GM12878 (cell line): ENCODE data around the gene CACNA2D1. TPM values are rescaled to one million over a fixed set of nuclear protein-coding genes. Genes with fewer than 3 reads are reported as not detected.

Experiments
- ATAC-seq: fragments of 200-7000 bp; cut with Tn5 transposase; 3 replicates; pipeline ENCODE4 v1.9.1; 2020; ENCODE audit warnings: mild to moderate bottlenecking, moderate library complexity
- BruUV-seq: library from RNA; stranded (reverse); fragments of 400-500 nt; replicated peaks from 2 replicates; lab custom pipeline; 2021; lab: Mats Ljungman, UMichigan
- CTCF ChIA-PET: fragments of 300-600 bp; sonication (Branson Sonifier 250); formaldehyde crosslinking; extraction: SDS; loops from one replicate; lab custom pipeline; 2021; ENCODE audit warnings: inconsistent platforms; lab: Yijun Ruan, JAX
- POLR2A ChIA-PET: fragments of 350-600 bp; formaldehyde crosslinking; extraction: SDS; loops from one replicate; lab custom pipeline; 2021; ENCODE audit warnings: inconsistent platforms; lab: Charles Lee
- RAD21 ChIA-PET: fragments of 300-600 bp; sonication (Branson Sonifier 250); formaldehyde crosslinking; loops from one replicate; lab custom pipeline; 2023; ENCODE audit warnings: antibody characterized with exemption; ENCODE audit not compliant: unreplicated experiment; lab: Charles Lee
- SMC1A ChIA-PET: fragments of 300-600 bp; sonication (Branson Sonifier 250); formaldehyde crosslinking; loops from one replicate; lab custom pipeline; 2023; ENCODE audit not compliant: unreplicated experiment, uncharacterized antibody; lab: Charles Lee
- DNase-seq: peaks from one replicate; pipeline ENCODE4 v3.0.0-alpha.2; 2011; ENCODE audit warnings: low read depth, low spot score
- FAIRE-seq: peaks from 3 replicates; lab custom pipeline; 2011; peaks lifted over from hg19 to GRCh38; lab: Jason Lieb, UNC
- H2AFZ ChIP-seq: 2 replicates; pipeline ENCODE4 v1.6.0; 2011; ENCODE audit warnings: low read depth, low read length, control low read depth; ENCODE audit not compliant: control insufficient read depth
- H3K27ac ChIP-seq: 2 replicates; pipeline ENCODE4 v1.5.1; 2011; ENCODE audit warnings: control low read depth; ENCODE audit not compliant: control insufficient read depth, insufficient read depth
- H3K27me3 ChIP-seq, 2 experiments: replicated peaks in 1 of 2; 2 replicates each; pipeline versions ENCODE4 v1.6.0 to v1.6.1; 2011; ENCODE audit warnings: low read length in 1 of 2; ENCODE audit not compliant: control insufficient read depth in 2 of 2, insufficient read depth in 2 of 2
- H3K36me3 ChIP-seq, 2 experiments: 2 replicates each; pipeline ENCODE4 v1.5.1; 2011; ENCODE audit warnings: low read length in 1 of 2; ENCODE audit not compliant: control insufficient read depth in 2 of 2, insufficient read depth in 2 of 2
- H3K4me1 ChIP-seq: 2 replicates; pipeline ENCODE4 v1.6.1; 2011; ENCODE audit warnings: mild to moderate bottlenecking, low read length, moderate library complexity, mixed read lengths; ENCODE audit not compliant: control insufficient read depth, insufficient read depth
- H3K4me2 ChIP-seq: 2 replicates; pipeline ENCODE4 v1.6.0; 2011; ENCODE audit warnings: control low read depth; ENCODE audit not compliant: control insufficient read depth, insufficient read depth
- H3K4me3 ChIP-seq: fragments of 200-600 bp; sonication (generic); 2 replicates; pipeline ENCODE4 v1.5.1; 2016
- H3K79me2 ChIP-seq: 2 replicates; pipeline ENCODE4 v1.6.0; 2011; ENCODE audit warnings: low read length; ENCODE audit not compliant: control insufficient read depth, insufficient read depth
- H3K9ac ChIP-seq: 2 replicates; pipeline ENCODE4 v1.8.0; 2011; ENCODE audit warnings: low read length, control low read depth, mixed read lengths; ENCODE audit not compliant: control insufficient read depth, insufficient read depth
- H3K9me3 ChIP-seq: replicated peaks from 3 replicates; pipeline ENCODE4 v1.5.1; 2011; ENCODE audit warnings: mild to moderate bottlenecking, low read length; ENCODE audit not compliant: control insufficient read depth, insufficient read depth
- H4K20me1 ChIP-seq: 2 replicates; pipeline ENCODE4 v1.6.0; 2011; ENCODE audit not compliant: control insufficient read depth, insufficient read depth
- BCL11A ChIP-seq: IDR thresholded peaks from 2 replicates; pipeline ENCODE4 v1.6.1; 2011; ENCODE audit warnings: low read depth, low read length
- JUND ChIP-seq: IDR thresholded peaks from 2 replicates; pipeline ENCODE4 v1.6.1; 2012; ENCODE audit warnings: low read depth, mild to moderate bottlenecking, low read length, improper control_type of control experiment, moderate library complexity
- PAX8 ChIP-seq: fragments of 450-650 bp; IDR thresholded peaks from 2 replicates; pipeline ENCODE4 v1.6.1; 2017; ENCODE audit warnings: mild to moderate bottlenecking, moderate library complexity
- RAD51 ChIP-seq: fragments of 450-650 bp; IDR thresholded peaks from 2 replicates; pipeline ENCODE4 v1.6.1; 2016; ENCODE audit warnings: moderate library complexity, mild to moderate bottlenecking, inconsistent platforms
- RELA ChIP-seq: fragments of 450-650 bp; IDR thresholded peaks from 2 replicates; pipeline ENCODE4 v1.8.0; 2014; ENCODE audit warnings: borderline replicate concordance; ENCODE audit not compliant: partially characterized antibody
- SIX5 ChIP-seq: IDR thresholded peaks from 2 replicates; pipeline ENCODE4 v1.6.1; 2011; ENCODE audit warnings: mild to moderate bottlenecking, low read depth, low read length, moderate library complexity; ENCODE audit not compliant: severe bottlenecking
- STAT3 ChIP-seq: IDR thresholded peaks from 2 replicates; pipeline ENCODE4 v1.6.1; 2011; ENCODE audit warnings: low read depth, low read length, improper control_type of control experiment
- TCF7 ChIP-seq: IDR thresholded peaks from 2 replicates; pipeline ENCODE4 v1.6.1; 2014; ENCODE audit warnings: antibody characterized with exemption, borderline replicate concordance
- YBX1 ChIP-seq: fragments of 450-650 bp; IDR thresholded peaks from 2 replicates; pipeline ENCODE4 v1.6.1; 2016; ENCODE audit warnings: antibody characterized with exemption
- ZBTB33 ChIP-seq: fragments of 450-650 bp; IDR thresholded peaks from 2 replicates; pipeline ENCODE4 v1.6.1; 2017; ENCODE audit warnings: mild to moderate bottlenecking
- WGBS: methylation state at CpG from one replicate; pipeline ENCODE4 v1.1.6; 2016; ENCODE audit warnings: low lambda C conversion rate; ENCODE audit not compliant: insufficient replicate concordance, insufficient coverage; ENCODE audit errors: missing lambda C conversion rate; 5-methylcytosine and 5-hydroxymethylcytosine counted together
- in situ Hi-C: fragments of 300-500 bp; cut with MboI; formaldehyde crosslinking; loops from 9 replicates; pipeline ENCODE4 v1.14.3; 2018; ENCODE audit warnings: mixed read lengths
- intact Hi-C: fragments of 100-400 bp; cut with micrococcal nuclease; formaldehyde crosslinking; loops from one replicate; pipeline ENCODE4 v1.14.2; 2022; ENCODE audit not compliant: unreplicated experiment
- polyA plus RNA-seq, 11 experiments: library from polyadenylated mRNA; depleted of rRNA in 4 of 11; unstranded in 6 of 11; stranded (reverse) in 5 of 11; fragments of >200 nt; fragmentation: Nextera tagmentation in 4 of 11; fragmentation: Illumina TruSeq in 1 of 11; extraction: Ambion mirVana in 4 of 11; extraction: Trizol in 1 of 11; gene quantifications; 1 replicate in 1 of 11; 2 replicates in 10 of 11; pipeline versions ENCODE4 v1.2.1 to v1.2.3, GENCODE V29; 2011 to 2016; ENCODE audit warnings: inconsistent platforms in 2 of 11, missing spikeins in 2 of 11, low read depth in 1 of 11
- total RNA-seq, 4 experiments: library from RNA; depleted of rRNA in 3 of 4; stranded (reverse); fragments of >200 nt in 3 of 4; fragmentation: Illumina TruSeq in 1 of 4; extraction: Trizol in 1 of 4; gene quantifications; 2 replicates each; pipeline versions ENCODE4 v1.2.1 to v1.2.3, GENCODE V29; 2013 to 2021
- TF ChIP-seq, protein P1 (sequence below): IDR thresholded peaks from 2 replicates; pipeline ENCODE4 v1.6.1; 2011; ENCODE audit warnings: mild to moderate bottlenecking, low read depth, low read length, moderate library complexity; ENCODE audit not compliant: insufficient replicate concordance
- TF ChIP-seq, protein P2 (sequence below): fragments of 450-650 bp; formaldehyde crosslinking; IDR thresholded peaks from 2 replicates; pipeline ENCODE4 v1.5.0; 2022; ENCODE audit warnings: mild to moderate bottlenecking, missing genetic modification characterization
- TF ChIP-seq, protein P3 (sequence below): fragments of 450-650 bp; IDR thresholded peaks from 2 replicates; pipeline ENCODE4 v1.6.1; 2017; ENCODE audit warnings: mild to moderate bottlenecking, moderate library complexity

The CACNA2D1 gene
- total and polyA plus RNA-seq, 10 of the 15 experiments (the other 5 are each of a cell fraction or from before 2014, with no cell fraction given), result 0.14 to 14.8 (median 0.97) TPM

DNA sequence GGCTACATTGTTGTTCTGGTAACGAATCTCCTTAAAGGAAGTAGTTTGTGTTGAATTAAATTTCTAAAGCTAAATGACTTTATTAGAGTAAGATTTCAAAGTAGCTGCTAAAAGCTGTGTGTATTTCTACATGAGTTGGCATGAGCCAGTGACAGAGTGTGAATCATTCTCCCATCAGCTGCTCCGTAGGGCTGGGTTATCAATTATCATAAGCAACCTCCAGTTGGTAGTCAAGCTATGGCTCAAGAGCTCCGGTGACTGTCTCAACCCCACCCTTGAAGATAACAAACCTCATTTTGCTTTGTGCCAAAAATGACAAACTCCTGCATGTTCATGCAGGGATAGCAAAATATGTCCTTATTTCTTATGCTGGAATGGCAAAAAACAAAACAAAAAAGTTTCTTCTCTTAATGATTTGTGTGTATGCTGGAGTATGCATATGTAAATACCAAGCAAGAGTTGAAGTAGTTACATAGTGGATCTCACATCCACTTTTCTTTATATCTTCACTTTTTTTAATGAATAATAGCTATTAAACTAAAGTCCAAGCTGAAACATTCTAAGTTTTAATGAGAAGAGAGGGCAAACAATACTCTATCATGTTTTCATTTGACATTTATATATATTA is 249.4 kb downstream of the CACNA2D1 start:
- Histone ChIP-seq H3K4me1 (no peaks in the 10 kb centered on the region), H3K9me3 (no peaks in the 10 kb centered on the region), H3K4me3 (no peak overlapping the region), H3K36me3 (no peaks in the 10 kb centered on the region), H4K20me1 (no peaks in the 10 kb centered on the region), H3K9ac (no peak overlapping the region), H3K79me2 (no peaks in the 10 kb centered on the region), H3K27me3 (no peaks in the 10 kb centered on the region), H3K27ac (no peak overlapping the region), H3K4me2 (no peak overlapping the region), H2AFZ (no peak overlapping the region)
- no peak for DNase-seq
- BruUV-seq, result no TSS peak
- in situ Hi-C loops, result no loop called here
- ChIA-PET RAD21 (interaction anchor here (0.9 to 1.5 kb wide), 7 partner anchors 13 to 149 kb away, joined by 3 to 4 read pairs (median 3); no protein-coding TSS in a partner anchor), POLR2A (interaction anchor here (0.6 to 0.9 kb wide), 2 partner anchors 11 to 80 kb away, joined by 3 to 8 read pairs; no protein-coding TSS in a partner anchor), SMC1A (interaction anchor here (0.6 to 6.3 kb wide), 10 partner anchors 10 to 288 kb away, joined by 3 to 38 read pairs (median 4); no protein-coding TSS in a partner anchor), CTCF (interaction anchor here (0.8 to 1.2 kb wide), 5 partner anchors 15 to 178 kb away, joined by 3 to 5 read pairs (median 3); no protein-coding TSS in a partner anchor)
- FAIRE-seq, result no peak
- ATAC-seq, result peak; percentile 60
- intact Hi-C loops, result no loop called here
- 33% methylated on average over 3 of the region's 3 CpGs for WGBS
- TF ChIP-seq, protein P1, sequence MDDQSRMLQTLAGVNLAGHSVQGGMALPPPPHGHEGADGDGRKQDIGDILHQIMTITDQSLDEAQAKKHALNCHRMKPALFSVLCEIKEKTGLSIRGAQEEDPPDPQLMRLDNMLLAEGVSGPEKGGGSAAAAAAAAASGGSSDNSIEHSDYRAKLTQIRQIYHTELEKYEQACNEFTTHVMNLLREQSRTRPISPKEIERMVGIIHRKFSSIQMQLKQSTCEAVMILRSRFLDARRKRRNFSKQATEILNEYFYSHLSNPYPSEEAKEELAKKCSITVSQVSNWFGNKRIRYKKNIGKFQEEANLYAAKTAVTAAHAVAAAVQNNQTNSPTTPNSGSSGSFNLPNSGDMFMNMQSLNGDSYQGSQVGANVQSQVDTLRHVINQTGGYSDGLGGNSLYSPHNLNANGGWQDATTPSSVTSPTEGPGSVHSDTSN, result no peak
- TF ChIP-seq, protein P2, sequence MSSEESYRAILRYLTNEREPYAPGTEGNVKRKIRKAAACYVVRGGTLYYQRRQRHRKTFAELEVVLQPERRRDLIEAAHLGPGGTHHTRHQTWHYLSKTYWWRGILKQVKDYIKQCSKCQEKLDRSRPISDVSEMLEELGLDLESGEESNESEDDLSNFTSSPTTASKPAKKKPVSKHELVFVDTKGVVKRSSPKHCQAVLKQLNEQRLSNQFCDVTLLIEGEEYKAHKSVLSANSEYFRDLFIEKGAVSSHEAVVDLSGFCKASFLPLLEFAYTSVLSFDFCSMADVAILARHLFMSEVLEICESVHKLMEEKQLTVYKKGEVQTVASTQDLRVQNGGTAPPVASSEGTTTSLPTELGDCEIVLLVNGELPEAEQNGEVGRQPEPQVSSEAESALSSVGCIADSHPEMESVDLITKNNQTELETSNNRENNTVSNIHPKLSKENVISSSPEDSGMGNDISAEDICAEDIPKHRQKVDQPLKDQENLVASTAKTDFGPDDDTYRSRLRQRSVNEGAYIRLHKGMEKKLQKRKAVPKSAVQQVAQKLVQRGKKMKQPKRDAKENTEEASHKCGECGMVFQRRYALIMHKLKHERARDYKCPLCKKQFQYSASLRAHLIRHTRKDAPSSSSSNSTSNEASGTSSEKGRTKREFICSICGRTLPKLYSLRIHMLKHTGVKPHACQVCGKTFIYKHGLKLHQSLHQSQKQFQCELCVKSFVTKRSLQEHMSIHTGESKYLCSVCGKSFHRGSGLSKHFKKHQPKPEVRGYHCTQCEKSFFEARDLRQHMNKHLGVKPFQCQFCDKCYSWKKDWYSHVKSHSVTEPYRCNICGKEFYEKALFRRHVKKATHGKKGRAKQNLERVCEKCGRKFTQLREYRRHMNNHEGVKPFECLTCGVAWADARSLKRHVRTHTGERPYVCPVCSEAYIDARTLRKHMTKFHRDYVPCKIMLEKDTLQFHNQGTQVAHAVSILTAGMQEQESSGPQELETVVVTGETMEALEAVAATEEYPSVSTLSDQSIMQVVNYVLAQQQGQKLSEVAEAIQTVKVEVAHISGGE (CRISPR knock-in tag), result no peak
- TF ChIP-seq STAT3, result no peak
- TF ChIP-seq YBX1, result no peak
- TF ChIP-seq BCL11A, result no peak
- TF ChIP-seq, protein P3, sequence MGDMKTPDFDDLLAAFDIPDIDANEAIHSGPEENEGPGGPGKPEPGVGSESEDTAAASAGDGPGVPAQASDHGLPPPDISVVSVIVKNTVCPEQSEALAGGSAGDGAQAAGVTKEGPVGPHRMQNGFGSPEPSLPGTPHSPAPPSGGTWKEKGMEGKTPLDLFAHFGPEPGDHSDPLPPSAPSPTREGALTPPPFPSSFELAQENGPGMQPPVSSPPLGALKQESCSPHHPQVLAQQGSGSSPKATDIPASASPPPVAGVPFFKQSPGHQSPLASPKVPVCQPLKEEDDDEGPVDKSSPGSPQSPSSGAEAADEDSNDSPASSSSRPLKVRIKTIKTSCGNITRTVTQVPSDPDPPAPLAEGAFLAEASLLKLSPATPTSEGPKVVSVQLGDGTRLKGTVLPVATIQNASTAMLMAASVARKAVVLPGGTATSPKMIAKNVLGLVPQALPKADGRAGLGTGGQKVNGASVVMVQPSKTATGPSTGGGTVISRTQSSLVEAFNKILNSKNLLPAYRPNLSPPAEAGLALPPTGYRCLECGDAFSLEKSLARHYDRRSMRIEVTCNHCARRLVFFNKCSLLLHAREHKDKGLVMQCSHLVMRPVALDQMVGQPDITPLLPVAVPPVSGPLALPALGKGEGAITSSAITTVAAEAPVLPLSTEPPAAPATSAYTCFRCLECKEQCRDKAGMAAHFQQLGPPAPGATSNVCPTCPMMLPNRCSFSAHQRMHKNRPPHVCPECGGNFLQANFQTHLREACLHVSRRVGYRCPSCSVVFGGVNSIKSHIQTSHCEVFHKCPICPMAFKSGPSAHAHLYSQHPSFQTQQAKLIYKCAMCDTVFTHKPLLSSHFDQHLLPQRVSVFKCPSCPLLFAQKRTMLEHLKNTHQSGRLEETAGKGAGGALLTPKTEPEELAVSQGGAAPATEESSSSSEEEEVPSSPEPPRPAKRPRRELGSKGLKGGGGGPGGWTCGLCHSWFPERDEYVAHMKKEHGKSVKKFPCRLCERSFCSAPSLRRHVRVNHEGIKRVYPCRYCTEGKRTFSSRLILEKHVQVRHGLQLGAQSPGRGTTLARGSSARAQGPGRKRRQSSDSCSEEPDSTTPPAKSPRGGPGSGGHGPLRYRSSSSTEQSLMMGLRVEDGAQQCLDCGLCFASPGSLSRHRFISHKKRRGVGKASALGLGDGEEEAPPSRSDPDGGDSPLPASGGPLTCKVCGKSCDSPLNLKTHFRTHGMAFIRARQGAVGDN, result no peak
- TF ChIP-seq SIX5, result no peak
- no peak for TF ChIP-seq ZBTB33
- TF ChIP-seq JUND, result no peak
- TF ChIP-seq PAX8, result no peak
- no peak for TF ChIP-seq RAD51
- TF ChIP-seq RELA, result no peak
- no peak for TF ChIP-seq TCF7
